GM23248 (cell line): ENCODE data around the gene TNP2.

Experiments used
- EZH2 ChIP-seq: fragments of 200-600 bp; sonication (generic); IDR thresholded peaks from 2 replicates; pipeline ENCODE4 v1.6.1; 2018; ENCODE audit warnings: antibody characterized with exemption, mild to moderate bottlenecking; ENCODE audit not compliant: insufficient read depth, poor library complexity, severe bottlenecking
- EZH2phosphoT487 ChIP-seq: fragments of 200-600 bp; sonication (generic); IDR thresholded peaks from 2 replicates; pipeline ENCODE4 v1.6.1; 2018; ENCODE audit warnings: antibody characterized with exemption, moderate library complexity, mild to moderate bottlenecking, low read depth; ENCODE audit not compliant: insufficient read depth

- TF ChIP-seq EZH2 (no peak), EZH2phosphoT487 (no peak)
Measured at GRCh38 chr16:11307639-11308492, 38.7 kb upstream of the TNP2 start.
